Activated CD4-positive, alpha-beta T cell treated with anti-CD3 and anti-CD28 coated beads for 36 hours (primary cell): ENCODE data around the gene RABGAP1. TPM values are rescaled to one million over a fixed set of nuclear protein-coding genes. Genes with fewer than 3 reads are reported as not detected.

ENCODE experiments used
- ATAC-seq: fragments of 200-7000 bp; cut with Tn5 transposase; one replicate; pipeline ENCODE4 v1.10.0; 2021; ENCODE audit warnings: mild to moderate bottlenecking, moderate library complexity
- CTCF ChIA-PET: fragments of 350-600 bp; sonication (Branson Sonifier 250); formaldehyde crosslinking; loops from one replicate; lab custom pipeline; 2021; ENCODE audit warnings: antibody characterized with exemption; lab: Charles Lee
- POLR2A ChIA-PET: fragments of 350-600 bp; sonication (Branson Sonifier 250); formaldehyde crosslinking; loops from one replicate; lab custom pipeline; 2021; ENCODE audit warnings: antibody characterized with exemption, inconsistent platforms; lab: Charles Lee
- DNase-seq: peaks from one replicate; pipeline ENCODE4 v3.0.0-alpha.2; 2020
- H3K27ac Mint-ChIP-seq: one replicate; pipeline ENCODE4 v1.8.0; 2021; ENCODE audit warnings: mixed read lengths
- H3K27me3 Mint-ChIP-seq: one replicate; pipeline ENCODE4 v1.8.0; 2021; ENCODE audit warnings: mixed read lengths
- H3K36me3 Mint-ChIP-seq: one replicate; pipeline ENCODE4 v1.8.0; 2021; ENCODE audit warnings: low read depth, mixed read lengths
- H3K4me1 Mint-ChIP-seq: one replicate; pipeline ENCODE4 v1.8.0; 2021; ENCODE audit warnings: mixed read lengths
- H3K4me3 Mint-ChIP-seq: one replicate; pipeline ENCODE4 v1.8.0; 2021; ENCODE audit warnings: mild to moderate bottlenecking, moderate library complexity, mixed read lengths
- H3K9me3 Mint-ChIP-seq: one replicate; pipeline ENCODE4 v1.8.0; 2021; ENCODE audit warnings: low read depth, mixed read lengths
- intact Hi-C, 2 experiments: fragments of 100-400 bp; cut with DNase I in 1 of 2; cut with micrococcal nuclease in 1 of 2; formaldehyde crosslinking; loops; one replicate each; pipeline versions ENCODE4 v1.14.2 to v1.15.1; 2022 to 2024; cut with DNase I, micrococcal nuclease
- total RNA-seq, 2 experiments: library from RNA; stranded (reverse); gene quantifications; one replicate each; pipeline ENCODE4 v1.2.3, GENCODE V29; 2021

Gene RABGAP1
- total RNA-seq, 2 experiments from 2014 or later: 24.3 to 27.2 TPM

DNA sequence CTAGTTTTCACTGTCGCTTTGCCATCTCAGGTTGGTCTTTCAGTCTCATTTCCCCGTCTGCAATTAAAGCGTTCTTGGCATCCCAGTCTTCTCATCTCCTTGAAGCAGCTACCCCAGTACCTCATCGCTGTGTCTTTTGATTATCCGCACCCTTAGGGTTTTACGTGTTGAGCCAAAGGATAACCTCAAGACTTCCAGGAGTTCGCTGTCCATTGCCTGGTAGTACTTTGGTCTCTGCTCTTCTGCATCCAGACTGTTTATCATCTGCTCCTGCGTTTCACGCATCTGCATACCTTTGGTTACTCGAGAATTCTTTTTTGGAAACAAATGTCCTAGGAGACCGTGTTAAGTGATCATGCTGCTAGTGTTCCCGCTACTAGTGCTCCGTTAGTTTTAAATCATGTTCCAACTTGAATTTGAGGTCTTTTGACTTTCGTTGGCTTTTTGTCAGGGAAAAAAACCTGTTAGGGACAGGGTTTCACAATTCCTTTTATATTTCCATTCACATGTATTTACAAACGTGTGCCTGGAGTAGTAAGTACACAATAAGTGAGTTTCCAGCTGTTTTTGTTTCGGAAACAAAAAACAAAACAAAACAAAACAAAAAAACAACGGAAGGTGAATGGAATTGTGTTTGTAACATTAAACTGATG, 888 bp downstream of the RABGAP1 start:
- intact Hi-C loops: loop anchor here (1.0 to 10.0 kb wide), 9 partner anchors 28 to 677 kb away; partner anchors contain the start of genes ZBTB6 (in 2 of the 2), MRRF (in 1 of the 2), PDCL (in 1 of the 2) and RBM18 (in 1 of the 2)
- ChIA-PET CTCF (interaction anchor here (0.6 to 2.0 kb wide), 4 partner anchors 10 to 55 kb away, joined by 3 to 15 read pairs (median 4); partner anchors contain the start of gene ZBTB26), POLR2A (interaction anchor here (1.6 to 2.7 kb wide), 3 partner anchors 10 to 41 kb away, joined by 4 to 26 read pairs (median 11); partner anchors contain the start of genes RC3H2 and ZBTB26)
- no peaks in the 10 kb centered on the region for H3K27me3 Mint-ChIP-seq
- ATAC-seq (no peak), DNase-seq (no peak)
- peaks cover 17% of the 10 kb centered on the region for H3K36me3 Mint-ChIP-seq
- peak overlapping the region; percentile 95 for H3K27ac Mint-ChIP-seq
- H3K4me3 Mint-ChIP-seq: peak overlapping the region; percentile 99
- H3K9me3 Mint-ChIP-seq: no peaks in the 10 kb centered on the region
- peaks cover 37% of the 10 kb centered on the region for H3K4me1 Mint-ChIP-seq

DNA sequence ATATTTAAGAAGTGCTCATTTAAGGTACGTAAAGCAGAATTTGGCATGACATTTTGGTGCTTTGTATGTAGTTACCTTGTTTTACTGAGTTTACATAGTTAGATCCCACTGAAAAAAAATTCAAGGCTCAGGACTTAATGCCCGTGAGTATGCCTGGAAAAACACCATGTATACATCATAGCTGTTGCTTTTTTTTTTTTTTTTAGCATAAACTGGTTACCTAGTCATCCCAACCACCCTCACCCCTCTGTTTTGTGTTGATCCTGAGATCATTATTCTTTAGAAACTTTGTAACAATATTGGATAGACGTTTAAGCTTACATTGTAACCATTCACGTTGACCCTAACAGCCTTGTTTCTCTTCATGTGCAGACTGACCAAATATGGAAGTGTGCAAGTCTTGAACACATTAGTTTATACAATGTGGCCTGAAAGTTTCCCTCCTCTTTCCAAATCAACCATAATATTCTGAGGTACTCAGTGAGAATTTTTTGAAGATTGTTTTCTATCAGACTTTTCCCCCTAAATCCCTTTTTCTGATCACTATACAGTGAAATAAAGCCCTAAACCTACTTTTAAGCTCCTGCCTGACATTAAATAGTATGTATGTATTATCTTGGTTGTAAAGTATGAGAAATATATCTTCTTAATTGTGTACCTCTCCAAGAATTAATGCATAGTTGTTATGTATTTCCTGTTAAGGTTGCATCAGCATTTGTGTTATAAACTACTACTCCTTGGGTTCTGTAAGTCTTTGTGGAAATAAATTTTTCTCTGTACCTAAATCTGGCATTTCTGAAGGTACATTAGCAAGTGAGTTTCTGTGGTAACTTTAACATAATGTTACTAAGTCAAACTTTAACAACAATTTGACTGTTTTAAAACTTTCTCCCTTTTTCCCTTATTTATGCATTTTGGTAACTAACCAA, 4.4 kb downstream of the RABGAP1 start:
- Mint-ChIP-seq H3K4me1 (peaks cover 61% of the 10 kb centered on the region), H3K27ac (peak overlapping the region; percentile 40), H3K36me3 (peaks cover 13% of the 10 kb centered on the region), H3K4me3 (no peak overlapping the region), H3K27me3 (no peaks in the 10 kb centered on the region), H3K9me3 (no peaks in the 10 kb centered on the region)
- POLR2A ChIA-PET: no interaction called here
- ATAC-seq (no peak), DNase-seq (no peak)
- intact Hi-C loops: loop anchor here in 1 of 2 experiments (5.0 to 10.0 kb wide), 2 partner anchors 280 to 483 kb away; no protein-coding TSS in a partner anchor
- CTCF ChIA-PET: no interaction called here

GRCh38 chr9:122946461-122947005, 5.7 kb downstream of the RABGAP1 start:
- no peak overlapping the region for H3K4me3 Mint-ChIP-seq
- no peak for DNase-seq
- H3K36me3 Mint-ChIP-seq: peaks cover 9% of the 10 kb centered on the region
- ATAC-seq: no peak
- H3K27me3 Mint-ChIP-seq: no peaks in the 10 kb centered on the region
- CTCF ChIA-PET: interaction anchor here (1.6 to 1.7 kb wide), 2 partner anchors 17 to 43 kb away, joined by 4 to 5 read pairs; no protein-coding TSS in a partner anchor
- H3K27ac Mint-ChIP-seq: no peak overlapping the region
- H3K4me1 Mint-ChIP-seq: peaks cover 61% of the 10 kb centered on the region
- POLR2A ChIA-PET: no interaction called here
- H3K9me3 Mint-ChIP-seq: no peaks in the 10 kb centered on the region
- intact Hi-C loops: loop anchor here in 1 of 2 experiments (5.0 to 10.0 kb wide), 2 partner anchors 278 to 484 kb away; no protein-coding TSS in a partner anchor

GRCh38 chr9:122948313-122948712, 7.5 kb downstream of the RABGAP1 start:
- Mint-ChIP-seq H3K4me1 (peaks cover 48% of the 10 kb centered on the region), H3K27ac (peak overlapping the region; percentile 75)

DNA sequence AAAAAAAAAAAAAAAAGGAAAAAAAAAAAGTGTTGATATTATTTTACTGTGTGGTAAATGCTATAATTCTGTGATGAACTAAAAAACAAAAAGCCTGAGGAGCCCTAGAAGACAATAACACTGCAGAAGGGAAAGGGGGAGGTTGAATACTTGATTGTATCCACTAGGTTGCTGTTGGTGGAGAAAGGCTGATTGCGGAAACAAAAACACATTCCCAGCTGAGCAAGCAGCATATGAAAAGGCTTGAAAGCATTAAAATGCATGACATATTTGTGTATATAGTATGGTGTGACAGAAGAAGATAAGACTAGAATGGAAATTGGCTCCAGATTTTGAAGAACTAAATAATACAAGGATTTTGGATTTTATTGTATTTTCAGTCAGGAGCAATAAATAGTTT, 8.9 kb downstream of the RABGAP1 start:
- DNase-seq (no peak), ATAC-seq (no peak)
- POLR2A ChIA-PET: interaction anchor here (0.6 kb wide), 1 partner anchor 40 kb away, joined by 3 read pairs; no protein-coding TSS in a partner anchor
- Mint-ChIP-seq H3K27me3 (no peaks in the 10 kb centered on the region), H3K4me3 (no peak overlapping the region), H3K4me1 (peaks cover 52% of the 10 kb centered on the region), H3K36me3 (peaks cover 7% of the 10 kb centered on the region), H3K27ac (no peak overlapping the region), H3K9me3 (no peaks in the 10 kb centered on the region)
- CTCF ChIA-PET: no interaction called here
- intact Hi-C loops: loop anchor here in 1 of 2 experiments (5.0 to 10.0 kb wide), 2 partner anchors 275 to 487 kb away; no protein-coding TSS in a partner anchor

More at GRCh38 chr9:122948313-122948712, 7.5 kb downstream of the RABGAP1 start:
- peak; percentile 95 for ATAC-seq
- H3K4me3 Mint-ChIP-seq: peak overlapping the region; percentile 8
- H3K36me3 Mint-ChIP-seq: peaks cover 7% of the 10 kb centered on the region
- no peaks in the 10 kb centered on the region for H3K9me3 Mint-ChIP-seq
- intact Hi-C loops: loop anchor here in 1 of 2 experiments (5.0 to 10.0 kb wide), 2 partner anchors 276 to 486 kb away; no protein-coding TSS in a partner anchor
- peak; percentile 20 for DNase-seq
- H3K27me3 Mint-ChIP-seq: no peaks in the 10 kb centered on the region
- ChIA-PET CTCF (interaction anchor here (1.0 kb wide), 1 partner anchor 11 kb away, joined by 3 read pairs; no protein-coding TSS in a partner anchor), POLR2A (interaction anchor here (0.7 to 1.1 kb wide), 2 partner anchors 31 to 36 kb away, joined by 3 to 6 read pairs; partner anchors contain the start of gene ZBTB6)

- H3K4me1 Mint-ChIP-seq: peaks cover 55% of the 10 kb centered on the region
- DNase-seq: no peak
- H3K9me3 Mint-ChIP-seq: no peaks in the 10 kb centered on the region
- peaks cover 6% of the 10 kb centered on the region for H3K36me3 Mint-ChIP-seq
- H3K27me3 Mint-ChIP-seq: no peaks in the 10 kb centered on the region
- H3K4me3 Mint-ChIP-seq: no peak overlapping the region
- CTCF ChIA-PET: no interaction called here
- ATAC-seq: no peak
- no peak overlapping the region for H3K27ac Mint-ChIP-seq
- POLR2A ChIA-PET: no interaction called here
- intact Hi-C loops: no loop called here
Observed at GRCh38 chr9:122950263-122950662, 9.4 kb downstream of the RABGAP1 start.

DNA sequence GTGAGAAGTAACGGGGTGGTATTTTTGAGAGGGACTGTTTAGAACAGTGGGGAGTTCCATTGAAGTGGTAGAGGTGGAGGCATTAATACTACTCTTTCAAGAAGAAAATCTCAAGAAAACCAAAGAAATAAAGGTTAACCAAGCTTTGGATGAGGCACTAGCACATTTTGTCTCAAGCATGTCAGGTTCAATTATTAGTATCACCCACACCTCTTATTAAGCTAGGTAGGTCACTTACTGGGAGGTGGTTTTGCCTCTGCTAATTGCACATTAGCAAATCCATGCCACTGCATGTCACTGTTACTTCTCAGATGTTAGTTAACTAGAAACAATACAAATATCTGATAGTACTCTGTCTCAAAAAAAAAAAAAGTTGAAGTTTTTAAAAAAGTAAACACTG, 10.2 kb downstream of the RABGAP1 start:
- ATAC-seq: no peak
- Mint-ChIP-seq H3K4me3 (no peak overlapping the region), H3K36me3 (peaks cover 6% of the 10 kb centered on the region), H3K9me3 (no peaks in the 10 kb centered on the region), H3K27ac (no peak overlapping the region), H3K27me3 (no peaks in the 10 kb centered on the region), H3K4me1 (peaks cover 47% of the 10 kb centered on the region)
- POLR2A ChIA-PET: interaction anchor here (0.5 kb wide), 1 partner anchor 49 kb away, joined by 6 read pairs; no protein-coding TSS in a partner anchor
- intact Hi-C loops: no loop called here
- CTCF ChIA-PET: interaction anchor here (1.0 kb wide), 1 partner anchor 11 kb away, joined by 4 read pairs; no protein-coding TSS in a partner anchor
- DNase-seq: no peak

DNA sequence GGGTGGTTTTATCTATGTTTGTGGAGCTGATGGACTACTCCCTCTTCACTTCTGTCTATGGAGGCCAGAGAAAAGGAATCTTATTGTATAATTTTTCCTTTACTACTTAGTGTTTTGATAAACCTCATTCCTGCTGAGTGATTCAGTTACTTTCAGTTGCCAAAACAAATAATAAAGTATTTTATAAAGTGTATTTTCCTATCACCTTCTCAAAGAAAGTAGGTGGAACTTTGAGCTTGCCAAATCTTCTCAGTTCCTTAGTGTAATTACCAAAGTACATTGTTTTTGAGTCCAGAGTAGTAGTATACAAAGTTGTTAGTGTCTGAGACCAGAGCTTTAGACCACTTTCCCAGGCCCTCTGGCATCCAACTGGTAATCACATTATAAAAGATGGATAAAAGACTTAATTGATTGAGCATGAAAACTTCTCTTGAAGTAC, 13.5 kb downstream of the RABGAP1 start:
- POLR2A ChIA-PET: no interaction called here
- intact Hi-C loops: no loop called here
- H3K4me3 Mint-ChIP-seq: no peak overlapping the region
- ATAC-seq (no peak), DNase-seq (no peak)
- no peak overlapping the region for H3K27ac Mint-ChIP-seq
- H3K27me3 Mint-ChIP-seq: no peaks in the 10 kb centered on the region
- H3K9me3 Mint-ChIP-seq: no peaks in the 10 kb centered on the region
- H3K4me1 Mint-ChIP-seq: peaks cover 27% of the 10 kb centered on the region
- H3K36me3 Mint-ChIP-seq: peaks cover 17% of the 10 kb centered on the region
- CTCF ChIA-PET: interaction anchor here (0.7 to 1.2 kb wide), 2 partner anchors 23 to 271 kb away, joined by 3 read pairs; partner anchors contain the start of gene ZBTB26

GRCh38 chr9:122955961-122956360, 15.1 kb downstream of the RABGAP1 start:
- H3K4me1 Mint-ChIP-seq: peaks cover 15% of the 10 kb centered on the region
- ChIA-PET CTCF (interaction anchor here (0.9 kb wide), 1 partner anchor 55 kb away, joined by 3 read pairs; no protein-coding TSS in a partner anchor), POLR2A (no interaction called here)
- H3K27me3 Mint-ChIP-seq: no peaks in the 10 kb centered on the region
- DNase-seq (no peak), ATAC-seq (no peak)
- intact Hi-C loops: no loop called here
- peaks cover 32% of the 10 kb centered on the region for H3K36me3 Mint-ChIP-seq
- no peak overlapping the region for H3K4me3 Mint-ChIP-seq
- no peaks in the 10 kb centered on the region for H3K9me3 Mint-ChIP-seq
- no peak overlapping the region for H3K27ac Mint-ChIP-seq

GRCh38 chr9:122961139-122961538, 20.3 kb downstream of the RABGAP1 start:
- DNase-seq (no peak), ATAC-seq (no peak)
- H3K27me3 Mint-ChIP-seq: no peaks in the 10 kb centered on the region
- H3K27ac Mint-ChIP-seq: no peak overlapping the region
- peaks cover 3% of the 10 kb centered on the region for H3K4me1 Mint-ChIP-seq
- CTCF ChIA-PET: interaction anchor here (1.3 to 1.5 kb wide), 2 partner anchors 21 to 29 kb away, joined by 3 to 4 read pairs; no protein-coding TSS in a partner anchor
- POLR2A ChIA-PET: no interaction called here
- H3K9me3 Mint-ChIP-seq: no peaks in the 10 kb centered on the region
- H3K36me3 Mint-ChIP-seq: peaks cover 42% of the 10 kb centered on the region
- intact Hi-C loops: no loop called here
- no peak overlapping the region for H3K4me3 Mint-ChIP-seq
